SHP77 treated with DMSO at 0.1 percent for 48 hours (cell line): Measurements from ENCODE around the gene ARHGEF33.

Experiments
- DNase-seq: peaks from one replicate; lab custom pipeline; 2025; lab: John Stamatoyannopoulos, UW

The ARHGEF33 gene

GRCh38 chr2:38889575-38889974 is at the start of gene ARHGEF33:
ARHGEF33 (plus strand) TSS chr2:38889875; CDS start chr2:38919448, 29,573 bp downstream.
- no peak for DNase-seq

- no peak for DNase-seq
These were observed 39.6 kb upstream of the ARHGEF33 start for GRCh38 chr2:38850045-38850444.

- no peak for DNase-seq
These were observed 33.5 kb upstream of the ARHGEF33 start for GRCh38 chr2:38856165-38856564.

- DNase-seq = no peak
These were observed 27.2 kb upstream of the ARHGEF33 start for GRCh38 chr2:38862476-38862875.

GRCh38 chr2:38863061-38863695 is 26.5 kb upstream of the ARHGEF33 start:
- DNase-seq = no peak

- no peak for DNase-seq
These were observed 22.8 kb upstream of the ARHGEF33 start for GRCh38 chr2:38866773-38867443.

- no peak for DNase-seq
These were observed 18.2 kb upstream of the ARHGEF33 start for GRCh38 chr2:38871432-38871831.

- DNase-seq = no peak
These were observed 15.9 kb upstream of the ARHGEF33 start for GRCh38 chr2:38873763-38874162.

GRCh38 chr2:38875227-38875575 is 14.5 kb upstream of the ARHGEF33 start:
- no peak for DNase-seq

GRCh38 chr2:38875576-38876367 is 13.9 kb upstream of the ARHGEF33 start, which contains the start of the genes DHX57 and MORN2:
DHX57 (minus strand) TSS chr2:38875934; CDS start chr2:38868405, 7,529 bp downstream.
MORN2 (plus strand) TSS chr2:38875976.
- peak; percentile 57 for DNase-seq

GRCh38 chr2:38876407-38876806 is 13.3 kb upstream of the ARHGEF33 start:
- DNase-seq = no peak

- DNase-seq = no peak
These were observed 3.6 kb upstream of the ARHGEF33 start for GRCh38 chr2:38886063-38886462.

GRCh38 chr2:38887347-38887746 is 2.3 kb upstream of the ARHGEF33 start:
- no peak for DNase-seq

- DNase-seq = no peak
These were observed 1.6 kb upstream of the ARHGEF33 start for GRCh38 chr2:38887902-38888554.

GRCh38 chr2:38889045-38889444 is 630 bp upstream of the ARHGEF33 start:
- DNase-seq = no peak

- no peak for DNase-seq
These were observed 3.1 kb downstream of the ARHGEF33 start for GRCh38 chr2:38892819-38893218.

GRCh38 chr2:38898256-38898655 is 8.6 kb downstream of the ARHGEF33 start:
- DNase-seq = no peak

GRCh38 chr2:38900726-38901125 is 11.1 kb downstream of the ARHGEF33 start:
- DNase-seq = no peak

GRCh38 chr2:38905251-38905650 is 15.6 kb downstream of the ARHGEF33 start:
- DNase-seq = no peak

GRCh38 chr2:38907242-38907641 is 17.6 kb downstream of the ARHGEF33 start:
- no peak for DNase-seq

- DNase-seq = no peak
These were observed 18.3 kb downstream of the ARHGEF33 start for GRCh38 chr2:38907743-38908562.
